Choroid plexus epithelial cell (primary cell): Measurements from ENCODE around the gene AKR1C2.
A peak's percentile ranks its signal among the peaks of the same experiment; 100 is the strongest.

Source experiments
- DNase-seq: peaks from one replicate; pipeline ENCODE4 v3.0.0-alpha.2; 2010; ENCODE audit warnings: low read depth
- H3K4me3 ChIP-seq: 2 replicates; pipeline ENCODE4 v1.5.1; 2011; ENCODE audit warnings: low read depth, mild to moderate bottlenecking, control low read depth, low read length, moderate library complexity
- CTCF ChIP-seq: conservative IDR thresholded peaks from 2 replicates; pipeline ENCODE4 v1.5.1; 2011; ENCODE audit warnings: low read depth, mild to moderate bottlenecking, control low read depth, inconsistent platforms, low read length, moderate library complexity

AKR1C2 gene

GRCh38 chr10:5041471-5042023 is 37.9 kb upstream of the AKR1C2 start:
- no peak overlapping the region for H3K4me3 ChIP-seq
- no peak for DNase-seq
- TF ChIP-seq CTCF = no peak

GRCh38 chr10:5040781-5041470 is 37.3 kb upstream of the AKR1C2 start:
- H3K4me3 ChIP-seq = no peak overlapping the region
- TF ChIP-seq CTCF = no peak
- DNase-seq = peak; percentile 52

GRCh38 chr10:5040010-5040673 is 36.5 kb upstream of the AKR1C2 start:
- no peak overlapping the region for H3K4me3 ChIP-seq
- DNase-seq = no peak

GRCh38 chr10:5038733-5039132 is 35.1 kb upstream of the AKR1C2 start:
- no peak overlapping the region for H3K4me3 ChIP-seq
- DNase-seq = peak; percentile 49
- TF ChIP-seq CTCF = no peak

More at GRCh38 chr10:5040010-5040673, 36.5 kb upstream of the AKR1C2 start:
- TF ChIP-seq CTCF = no peak

GRCh38 chr10:5038101-5038500 is 34.4 kb upstream of the AKR1C2 start:
- TF ChIP-seq CTCF = no peak
- DNase-seq = no peak
- H3K4me3 ChIP-seq = no peak overlapping the region

- TF ChIP-seq CTCF = no peak
- no peak for DNase-seq
- no peak overlapping the region for H3K4me3 ChIP-seq
Measured at GRCh38 chr10:5036511-5036910, 32.9 kb upstream of the AKR1C2 start.
